GM23248 (cell line): ENCODE data around the gene S100A9.

Experiments used
- EZH2 ChIP-seq: fragments of 200-600 bp; sonication (generic); IDR thresholded peaks from 2 replicates; pipeline ENCODE4 v1.6.1; 2018; ENCODE audit warnings: antibody characterized with exemption, mild to moderate bottlenecking; ENCODE audit not compliant: insufficient read depth, poor library complexity, severe bottlenecking
- EZH2phosphoT487 ChIP-seq: fragments of 200-600 bp; sonication (generic); IDR thresholded peaks from 2 replicates; pipeline ENCODE4 v1.6.1; 2018; ENCODE audit warnings: antibody characterized with exemption, moderate library complexity, mild to moderate bottlenecking, low read depth; ENCODE audit not compliant: insufficient read depth

GRCh38 chr1:153348511-153349362 is 8.9 kb upstream of the S100A9 start, which contains the start of gene PGLYRP4:
- TF ChIP-seq EZH2phosphoT487 (no peak), EZH2 (no peak)
